SK-N-SH treated with all-trans-retinoic acid at 6 μM for 48 hours (cell line): ENCODE data around the gene TNS3.

Experiments used
- ISL1 ChIP-seq: fragments of 250-450 bp; sonication (Bioruptor Pico); IDR thresholded peaks from 2 replicates; pipeline ENCODE4 v2.1.2; 2022; ENCODE audit warnings: mild to moderate bottlenecking, moderate library complexity
- PATZ1 ChIP-seq: fragments of 250-450 bp; sonication (Bioruptor Pico); IDR thresholded peaks from 2 replicates; pipeline ENCODE4 v1.8.0; 2020; ENCODE audit warnings: mild to moderate bottlenecking, moderate library complexity, borderline replicate concordance

DNA sequence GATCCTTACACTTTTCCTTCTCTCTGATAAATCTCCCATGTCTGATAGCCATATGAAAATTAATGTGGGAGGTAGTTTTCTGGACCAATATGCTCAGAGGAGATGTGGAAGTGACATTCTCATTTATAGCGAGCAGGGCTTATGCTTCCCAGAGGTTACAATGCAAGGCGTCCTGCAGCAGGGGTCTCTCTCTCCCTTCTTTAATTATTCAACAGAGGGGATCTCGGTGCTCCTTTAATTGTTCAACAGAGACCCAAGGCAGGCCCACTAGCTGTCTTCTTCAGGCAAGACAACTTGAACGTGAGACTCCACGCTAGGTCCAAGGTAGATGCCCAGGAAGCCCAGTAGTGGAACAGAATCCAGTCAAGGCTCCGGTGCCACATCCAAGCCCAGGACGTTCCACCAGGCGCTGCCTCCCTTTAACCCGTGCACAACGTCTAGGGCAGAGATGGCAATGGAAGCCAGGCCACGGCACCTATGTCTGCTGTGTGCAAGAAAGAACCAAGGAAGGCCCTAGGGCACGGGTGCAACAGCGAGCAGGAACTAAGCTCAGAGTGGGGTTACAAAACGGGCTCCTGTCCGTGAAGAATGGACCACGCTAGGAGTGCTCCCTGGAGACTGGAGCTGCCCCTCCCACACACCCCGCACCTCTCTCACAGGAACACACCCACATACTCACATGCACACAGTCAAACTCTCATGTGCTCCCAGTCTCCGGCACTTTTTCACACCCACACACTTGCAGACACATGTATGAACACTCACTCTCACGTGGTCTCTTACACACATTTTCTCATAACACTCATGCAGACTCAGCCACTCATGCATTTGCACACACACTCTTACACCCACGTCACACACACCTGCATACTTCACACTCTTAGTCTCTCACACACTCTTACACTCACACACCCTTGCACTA lies 230.4 kb downstream of the TNS3 start:
- TF ChIP-seq ISL1 (CRISPR knock-in tag), result no peak
- TF ChIP-seq PATZ1 (CRISPR knock-in tag), result no peak
